Stomach smooth muscle (tissue), 2 donors: Measurements from ENCODE around the gene HOXB3.

Experiments
- H3K27ac ChIP-seq: one replicate; pipeline ENCODE4 v1.7.0; 2013; ENCODE audit warnings: mild to moderate bottlenecking, low read length, inconsistent platforms
- H3K27me3 ChIP-seq, 2 donors: one replicate each; pipeline ENCODE4 v1.7.0; 2013; ENCODE audit warnings: low read length in 2 of 2; ENCODE audit not compliant: insufficient read depth in 2 of 2, control insufficient read depth in 1 of 2
- H3K36me3 ChIP-seq, 2 donors: one replicate each; pipeline ENCODE4 v1.7.0; 2013; ENCODE audit warnings: low read length in 2 of 2; ENCODE audit not compliant: control insufficient read depth in 2 of 2, insufficient read depth in 2 of 2
- H3K4me1 ChIP-seq: one replicate; pipeline ENCODE4 v1.7.0; 2013; ENCODE audit warnings: low read length; ENCODE audit not compliant: control insufficient read depth, insufficient read depth
- H3K4me3 ChIP-seq, 2 donors: one replicate each; pipeline ENCODE4 v1.7.0; 2013; ENCODE audit warnings: low read length in 2 of 2
- H3K9ac ChIP-seq, 2 donors: one replicate each; pipeline ENCODE4 v1.7.0; 2013; ENCODE audit warnings: low read length in 2 of 2, mild to moderate bottlenecking in 1 of 2
- H3K9me3 ChIP-seq, 2 donors: one replicate each; pipeline ENCODE4 v1.7.0; 2013; ENCODE audit warnings: low read length in 2 of 2; ENCODE audit not compliant: control insufficient read depth in 2 of 2
- donor health status: healthy.
- donor health status: Pancreatic carcinoma.

The HOXB3 gene

DNA sequence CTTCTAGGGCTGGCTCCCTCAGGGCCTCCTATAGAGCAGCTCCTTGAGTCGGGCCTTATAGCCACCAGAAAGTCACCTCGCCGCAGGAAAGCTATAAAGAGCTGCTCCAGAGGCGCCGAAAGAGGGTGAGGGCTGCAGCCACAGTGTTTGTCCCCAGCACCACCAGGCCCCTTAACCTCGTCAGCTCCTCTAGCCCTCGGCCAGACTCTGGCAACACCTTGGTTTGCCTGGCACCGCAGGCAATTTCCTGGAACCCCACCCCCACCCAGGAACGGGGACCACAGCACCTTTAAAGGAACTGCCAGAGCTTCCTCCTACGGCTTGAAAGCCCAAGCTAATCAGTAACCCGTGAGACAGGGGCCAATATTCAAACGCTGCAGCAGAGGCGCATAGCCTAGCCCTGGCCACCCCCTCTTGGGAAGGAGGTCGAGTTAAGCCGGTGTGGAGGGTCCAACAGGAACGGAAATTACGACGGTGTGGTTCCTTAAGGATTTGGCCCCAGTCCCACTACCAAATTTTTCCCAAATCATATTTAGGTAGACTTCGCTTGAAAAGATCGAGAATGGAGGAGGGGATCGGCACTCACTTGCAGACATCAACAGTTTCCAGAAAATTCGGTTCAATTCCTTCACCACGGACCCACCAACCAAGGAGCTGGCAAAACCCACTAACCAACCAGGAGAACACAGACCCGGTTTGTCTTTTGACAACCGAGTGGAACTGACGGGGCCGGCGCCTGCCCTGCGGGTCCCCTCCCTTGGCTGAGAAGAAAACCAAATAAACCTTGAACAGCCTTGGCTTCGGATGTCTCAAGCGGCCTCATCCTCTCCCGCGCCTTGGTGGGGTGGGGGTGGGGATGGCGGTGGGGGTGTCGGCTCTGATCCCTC lies 11.7 kb upstream of the HOXB3 start:
- Histone ChIP-seq H3K27me3 (peaks cover 88 to 98% of the 10 kb centered on the region in 2 donors), H3K4me1 (peaks cover 20% of the 10 kb centered on the region), H3K36me3 (no peaks in the 10 kb centered on the region), H3K4me3 (no peak overlapping the region), H3K9me3 (no peaks in the 10 kb centered on the region), H3K9ac (no peak overlapping the region), H3K27ac (no peak overlapping the region)

GRCh38 chr17:48601207-48601538 lies 11.1 kb upstream of the HOXB3 start:
- peaks cover 88 to 98% of the 10 kb centered on the region in 2 donors for H3K27me3 ChIP-seq
- no peak overlapping the region for H3K27ac ChIP-seq
- peaks cover 26% of the 10 kb centered on the region for H3K4me1 ChIP-seq
- no peak overlapping the region for H3K4me3 ChIP-seq
- no peak overlapping the region for H3K9ac ChIP-seq
- H3K9me3 ChIP-seq = no peaks in the 10 kb centered on the region
- no peaks in the 10 kb centered on the region for H3K36me3 ChIP-seq

GRCh38 chr17:48600244-48601098 lies 10.4 kb upstream of the HOXB3 start:
- no peak overlapping the region for H3K9ac ChIP-seq
- no peaks in the 10 kb centered on the region for H3K36me3 ChIP-seq
- peaks cover 29% of the 10 kb centered on the region for H3K4me1 ChIP-seq
- H3K27ac ChIP-seq = no peak overlapping the region
- H3K9me3 ChIP-seq = no peaks in the 10 kb centered on the region
- H3K27me3 ChIP-seq = peaks cover 86 to 98% of the 10 kb centered on the region in 2 donors
- no peak overlapping the region for H3K4me3 ChIP-seq

DNA sequence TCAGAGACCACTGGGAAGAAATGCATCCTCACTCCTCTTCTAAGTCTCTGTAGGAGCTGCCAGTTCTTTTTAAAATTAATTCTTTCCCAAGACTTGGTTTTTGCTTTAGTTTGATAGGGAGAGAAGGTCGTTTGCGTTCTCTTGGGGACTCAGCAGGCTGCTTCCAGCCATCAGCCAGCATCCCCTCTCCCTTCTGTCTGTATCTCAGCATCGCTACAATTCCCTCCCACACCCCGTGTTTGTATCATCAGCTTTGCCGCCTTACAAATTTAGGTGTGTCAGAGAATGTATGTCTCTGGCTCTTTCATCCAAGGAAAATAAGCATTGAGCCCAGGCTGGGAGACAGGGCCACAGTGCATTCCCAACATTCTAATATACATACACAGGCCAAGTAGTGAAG lies 9.3 kb upstream of the HOXB3 start:
- Histone ChIP-seq H3K27me3 (peaks cover 84 to 98% of the 10 kb centered on the region in 2 donors), H3K4me3 (no peak overlapping the region), H3K4me1 (peaks cover 34% of the 10 kb centered on the region), H3K9ac (no peak overlapping the region), H3K27ac (no peak overlapping the region), H3K9me3 (no peaks in the 10 kb centered on the region), H3K36me3 (no peaks in the 10 kb centered on the region)

DNA sequence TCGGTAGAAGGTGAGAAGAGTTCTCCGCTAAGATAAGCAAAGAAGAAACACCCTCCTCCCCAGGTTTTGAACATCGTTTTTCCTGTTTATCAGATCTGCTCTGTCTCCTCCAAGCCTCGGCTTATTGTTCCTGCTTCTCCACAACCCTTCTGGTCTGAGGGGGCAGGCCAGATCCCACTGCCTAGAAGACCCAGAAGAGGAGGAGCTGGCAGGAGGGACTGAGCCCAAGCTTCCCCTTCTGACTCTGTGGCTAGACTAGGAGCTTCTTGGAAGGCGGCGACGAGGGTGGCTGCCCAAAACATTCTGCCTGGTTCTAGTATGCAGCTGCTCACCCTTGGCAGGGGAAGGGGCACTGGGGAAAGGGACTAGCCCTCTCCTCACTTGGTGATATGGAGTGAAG lies 8.7 kb upstream of the HOXB3 start:
- Histone ChIP-seq H3K4me1 (peaks cover 38% of the 10 kb centered on the region), H3K36me3 (no peaks in the 10 kb centered on the region), H3K27ac (no peak overlapping the region), H3K9ac (no peak overlapping the region), H3K9me3 (no peaks in the 10 kb centered on the region), H3K27me3 (peaks cover 78 to 98% of the 10 kb centered on the region in 2 donors), H3K4me3 (peak overlapping the region in 1 of 2 donors; percentile 75)

DNA sequence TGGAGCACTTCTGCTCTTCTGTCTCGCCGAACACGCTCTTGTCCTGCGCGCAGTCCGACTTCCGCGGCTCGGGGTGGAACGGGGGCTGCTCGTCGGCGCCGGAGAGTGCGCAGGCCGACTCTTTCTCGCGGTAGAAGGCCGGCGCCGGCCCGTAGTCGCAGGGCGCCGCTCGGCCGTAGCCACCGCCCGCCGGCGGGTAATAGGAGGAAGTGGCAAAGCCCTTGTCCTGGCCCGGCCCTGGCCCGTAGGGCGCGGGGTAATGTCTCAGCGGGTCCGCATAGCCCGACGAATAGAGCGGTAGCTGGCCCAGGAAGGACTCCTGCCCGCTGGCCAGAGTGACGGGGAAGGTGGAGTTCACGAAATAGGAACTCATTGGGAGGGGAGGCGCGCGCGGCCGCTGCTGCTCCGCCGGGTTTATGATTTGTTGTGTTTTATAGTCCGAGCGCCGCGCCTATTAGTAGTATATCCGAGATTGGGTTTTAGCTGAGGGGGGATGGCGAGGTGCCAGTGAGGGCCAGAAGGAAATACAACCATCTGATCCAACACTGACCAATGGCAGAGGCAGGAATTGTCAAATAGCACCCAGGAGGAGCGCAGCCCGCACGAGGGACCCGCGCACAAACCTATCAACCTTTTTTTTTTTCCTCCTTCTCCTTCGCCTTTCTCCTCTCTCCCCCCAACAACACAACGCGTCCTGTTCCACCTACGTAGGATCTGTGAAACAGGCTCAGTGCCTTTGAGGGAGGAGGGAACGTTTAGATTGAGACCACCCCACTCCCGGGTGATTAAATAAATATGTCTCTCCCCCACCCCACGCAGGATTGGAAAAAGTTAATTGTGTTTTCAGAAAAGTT lies 8.0 kb upstream of the HOXB3 start:
- H3K4me3 ChIP-seq = peak overlapping the region; percentile 60 to 75
- H3K27ac ChIP-seq = no peak overlapping the region
- H3K27me3 ChIP-seq = peaks cover 74 to 97% of the 10 kb centered on the region in 2 donors
- H3K36me3 ChIP-seq = no peaks in the 10 kb centered on the region
- H3K9ac ChIP-seq = peak overlapping the region; percentile 17 to 42
- no peaks in the 10 kb centered on the region for H3K9me3 ChIP-seq
- peaks cover 43% of the 10 kb centered on the region for H3K4me1 ChIP-seq

GRCh38 chr17:48597528-48597777 lies 7.4 kb upstream of the HOXB3 start:
- H3K36me3 ChIP-seq = no peaks in the 10 kb centered on the region
- H3K27ac ChIP-seq = no peak overlapping the region
- H3K4me3 ChIP-seq = peak overlapping the region; percentile 60 to 75
- H3K9me3 ChIP-seq = no peaks in the 10 kb centered on the region
- H3K4me1 ChIP-seq = peaks cover 47% of the 10 kb centered on the region
- H3K9ac ChIP-seq = peak overlapping the region; percentile 17 to 42
- H3K27me3 ChIP-seq = peaks cover 70 to 96% of the 10 kb centered on the region in 2 donors

- peak overlapping the region in 1 of 2 donors; percentile 75 for H3K4me3 ChIP-seq
- no peaks in the 10 kb centered on the region for H3K9me3 ChIP-seq
- H3K27ac ChIP-seq = no peak overlapping the region
- peak overlapping the region in 1 of 2 donors; percentile 15 for H3K9ac ChIP-seq
- H3K36me3 ChIP-seq = no peaks in the 10 kb centered on the region
- H3K4me1 ChIP-seq = peaks cover 49% of the 10 kb centered on the region
- peaks cover 68 to 96% of the 10 kb centered on the region in 2 donors for H3K27me3 ChIP-seq
These were observed 6.9 kb upstream of the HOXB3 start for GRCh38 chr17:48596735-48597527.

DNA sequence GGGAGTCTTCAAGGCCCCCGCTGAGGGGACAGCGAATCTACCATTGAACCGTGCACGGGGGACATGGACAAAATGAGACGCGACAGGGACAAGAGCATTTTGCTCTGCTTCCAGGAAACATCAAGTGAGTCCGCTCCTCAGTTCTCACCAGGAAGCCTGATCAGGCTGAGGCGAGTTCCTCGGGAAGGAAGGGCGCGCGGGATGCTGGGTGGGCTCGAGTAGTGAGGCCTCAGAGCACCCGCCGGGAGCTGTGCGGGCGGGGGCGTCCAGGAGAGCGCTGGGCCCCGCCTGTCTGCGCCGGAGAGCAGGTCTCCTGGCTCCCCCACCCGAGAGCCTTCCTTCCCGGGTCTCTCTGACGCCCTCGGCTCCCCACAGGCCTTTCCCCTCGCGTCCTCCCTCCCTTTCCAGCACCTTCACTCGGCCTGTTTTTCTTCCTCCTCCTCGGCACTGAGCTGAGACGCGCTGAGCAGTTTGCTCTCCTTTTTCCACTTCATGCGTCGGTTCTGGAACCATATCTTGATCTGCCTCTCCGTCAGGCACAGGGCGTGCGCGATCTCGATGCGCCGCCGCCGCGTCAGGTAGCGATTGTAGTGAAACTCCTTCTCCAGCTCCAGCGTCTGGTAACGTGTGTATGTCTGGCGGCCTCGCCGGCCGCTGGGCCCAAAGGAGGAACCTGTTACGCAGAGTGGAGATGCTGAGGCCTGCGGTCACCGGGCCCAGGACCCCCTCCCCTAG lies 6.1 kb upstream of the HOXB3 start:
- Histone ChIP-seq H3K9ac (no peak overlapping the region), H3K27me3 (peaks cover 62 to 93% of the 10 kb centered on the region in 2 donors), H3K4me1 (peaks cover 53% of the 10 kb centered on the region), H3K27ac (no peak overlapping the region), H3K9me3 (no peaks in the 10 kb centered on the region), H3K36me3 (no peaks in the 10 kb centered on the region), H3K4me3 (peak overlapping the region in 1 of 2 donors; percentile 75)
